ENCODE measurements around the gene C2orf68.

- TF ChIP-seq CTCF (IDR thresholded peaks at IDR 0.05) (no peak), POLR2A (IDR thresholded peaks at IDR 0.05) (no peak)
Observed at GRCh38 chr2:85599468-85600234, 12.2 kb downstream of the C2orf68 start.

Measured in thyroid gland (tissue), 4 donors.